GM21723 (cell line): ENCODE results near the gene SYNJ2.
"Not testable (repeated sequence)": the region's sequence is repeated elsewhere in the genome, so short reads cannot be mapped to it uniquely, and the experiment has no call there.

ENCODE experiments used
- ATAC-seq: cut with Tn5 transposase; IDR thresholded peaks from one replicate; pipeline ENCODE4 v1.9.1; 2021; ENCODE audit warnings: mild to moderate bottlenecking, moderate library complexity; ENCODE audit not compliant: unreplicated experiment

The SYNJ2 gene, protein sequence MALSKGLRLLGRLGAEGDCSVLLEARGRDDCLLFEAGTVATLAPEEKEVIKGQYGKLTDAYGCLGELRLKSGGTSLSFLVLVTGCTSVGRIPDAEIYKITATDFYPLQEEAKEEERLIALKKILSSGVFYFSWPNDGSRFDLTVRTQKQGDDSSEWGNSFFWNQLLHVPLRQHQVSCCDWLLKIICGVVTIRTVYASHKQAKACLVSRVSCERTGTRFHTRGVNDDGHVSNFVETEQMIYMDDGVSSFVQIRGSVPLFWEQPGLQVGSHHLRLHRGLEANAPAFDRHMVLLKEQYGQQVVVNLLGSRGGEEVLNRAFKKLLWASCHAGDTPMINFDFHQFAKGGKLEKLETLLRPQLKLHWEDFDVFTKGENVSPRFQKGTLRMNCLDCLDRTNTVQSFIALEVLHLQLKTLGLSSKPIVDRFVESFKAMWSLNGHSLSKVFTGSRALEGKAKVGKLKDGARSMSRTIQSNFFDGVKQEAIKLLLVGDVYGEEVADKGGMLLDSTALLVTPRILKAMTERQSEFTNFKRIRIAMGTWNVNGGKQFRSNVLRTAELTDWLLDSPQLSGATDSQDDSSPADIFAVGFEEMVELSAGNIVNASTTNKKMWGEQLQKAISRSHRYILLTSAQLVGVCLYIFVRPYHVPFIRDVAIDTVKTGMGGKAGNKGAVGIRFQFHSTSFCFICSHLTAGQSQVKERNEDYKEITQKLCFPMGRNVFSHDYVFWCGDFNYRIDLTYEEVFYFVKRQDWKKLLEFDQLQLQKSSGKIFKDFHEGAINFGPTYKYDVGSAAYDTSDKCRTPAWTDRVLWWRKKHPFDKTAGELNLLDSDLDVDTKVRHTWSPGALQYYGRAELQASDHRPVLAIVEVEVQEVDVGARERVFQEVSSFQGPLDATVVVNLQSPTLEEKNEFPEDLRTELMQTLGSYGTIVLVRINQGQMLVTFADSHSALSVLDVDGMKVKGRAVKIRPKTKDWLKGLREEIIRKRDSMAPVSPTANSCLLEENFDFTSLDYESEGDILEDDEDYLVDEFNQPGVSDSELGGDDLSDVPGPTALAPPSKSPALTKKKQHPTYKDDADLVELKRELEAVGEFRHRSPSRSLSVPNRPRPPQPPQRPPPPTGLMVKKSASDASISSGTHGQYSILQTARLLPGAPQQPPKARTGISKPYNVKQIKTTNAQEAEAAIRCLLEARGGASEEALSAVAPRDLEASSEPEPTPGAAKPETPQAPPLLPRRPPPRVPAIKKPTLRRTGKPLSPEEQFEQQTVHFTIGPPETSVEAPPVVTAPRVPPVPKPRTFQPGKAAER (N-terminal part only)

DNA sequence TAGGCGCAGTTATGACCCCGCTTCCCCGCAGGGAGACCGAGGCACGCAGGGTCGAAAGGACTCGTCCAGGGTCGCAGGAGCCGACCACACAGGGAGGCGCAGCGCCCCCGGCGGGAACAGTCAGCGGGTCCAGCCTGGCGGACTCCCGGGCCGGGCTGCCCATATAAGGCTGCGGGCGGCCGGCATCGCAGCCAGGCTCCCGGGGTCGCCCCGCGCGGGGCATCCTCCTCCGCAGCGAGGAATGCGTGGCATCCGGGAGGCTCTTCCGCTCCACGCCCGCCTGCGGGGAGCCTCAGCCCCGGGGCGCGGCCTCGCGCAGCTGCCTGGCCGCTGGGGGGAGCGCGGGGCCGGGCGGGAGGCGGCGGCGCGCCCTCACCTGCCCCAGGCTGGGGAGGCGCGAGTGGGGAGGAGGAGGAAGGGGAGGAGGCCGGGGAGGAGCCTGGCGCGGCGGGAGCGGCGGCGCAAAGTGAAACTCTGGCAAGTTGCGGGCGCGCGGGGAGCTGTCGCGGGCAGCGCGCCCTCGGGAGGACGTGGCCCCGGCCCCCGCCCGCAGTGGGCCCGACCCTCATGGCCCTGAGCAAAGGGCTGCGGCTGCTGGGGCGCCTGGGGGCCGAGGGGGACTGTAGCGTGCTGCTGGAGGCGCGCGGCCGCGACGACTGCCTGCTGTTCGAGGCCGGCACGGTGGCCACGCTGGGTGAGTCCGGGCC, at the start of gene SYNJ2:
Gene SYNJ2, plus strand, starts transcription at position 469 of the 707 bp plus-strand sequence. Its CDS starts 99 bp downstream, at position 568.
- ATAC-seq = peak; percentile 82

DNA sequence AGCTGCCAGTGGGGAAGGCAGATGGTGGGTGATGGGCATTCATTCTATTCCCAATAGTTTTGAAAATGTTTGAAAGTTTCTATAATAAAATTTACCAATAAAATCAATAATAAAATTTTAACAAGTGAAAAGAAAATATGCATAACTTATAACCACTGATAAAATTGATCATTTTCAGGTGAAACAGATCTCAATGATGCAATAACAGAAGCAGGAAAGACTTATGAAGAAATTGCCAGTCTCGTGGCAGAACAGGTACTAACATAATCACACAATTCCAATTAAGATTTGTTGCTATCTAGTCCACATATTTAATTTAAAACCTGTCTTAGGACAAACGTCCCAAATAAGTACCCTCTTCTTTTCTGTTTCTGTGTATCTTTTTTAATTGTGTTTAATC, 45.9 kb upstream of the SYNJ2 start:
- ATAC-seq = no peak

DNA sequence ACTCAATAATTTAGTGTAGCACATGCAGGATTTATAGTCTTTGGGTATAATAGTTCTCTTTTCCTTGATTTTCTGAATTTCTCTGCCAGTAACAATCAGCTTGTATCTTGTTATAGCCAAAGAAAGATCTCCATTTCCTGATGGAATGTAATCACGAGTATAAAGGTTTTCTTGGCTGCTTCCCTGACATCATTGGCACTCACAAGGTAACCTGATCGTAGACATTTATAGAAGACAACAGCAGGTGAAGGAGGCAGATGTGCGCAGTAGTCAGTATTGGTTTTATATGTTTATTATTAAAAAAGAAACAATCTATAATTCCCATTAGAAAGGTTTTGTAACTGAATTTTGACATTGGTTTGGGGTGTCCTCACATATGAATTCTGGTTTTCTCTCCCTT, 44.3 kb upstream of the SYNJ2 start:
- no peak for ATAC-seq

DNA sequence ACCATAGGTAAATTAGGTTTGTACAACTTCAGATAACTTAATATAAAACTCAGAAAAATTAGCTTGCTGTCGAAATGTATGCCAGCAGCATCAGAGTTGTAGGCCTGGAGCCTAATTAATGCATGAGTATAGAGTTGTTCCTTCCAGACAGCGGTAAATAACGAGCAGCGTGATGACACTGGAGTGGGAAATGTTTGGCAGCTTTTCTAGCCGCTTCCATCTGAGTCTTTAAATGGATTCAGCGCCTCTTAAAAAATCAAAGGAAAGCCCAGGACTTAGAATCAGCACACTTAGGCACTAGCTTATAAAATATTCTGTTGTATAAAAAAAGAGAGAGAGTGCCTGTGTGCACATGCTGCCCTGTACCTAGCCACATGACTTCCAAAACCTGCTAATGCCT, 43.7 kb upstream of the SYNJ2 start:
- no peak for ATAC-seq

DNA sequence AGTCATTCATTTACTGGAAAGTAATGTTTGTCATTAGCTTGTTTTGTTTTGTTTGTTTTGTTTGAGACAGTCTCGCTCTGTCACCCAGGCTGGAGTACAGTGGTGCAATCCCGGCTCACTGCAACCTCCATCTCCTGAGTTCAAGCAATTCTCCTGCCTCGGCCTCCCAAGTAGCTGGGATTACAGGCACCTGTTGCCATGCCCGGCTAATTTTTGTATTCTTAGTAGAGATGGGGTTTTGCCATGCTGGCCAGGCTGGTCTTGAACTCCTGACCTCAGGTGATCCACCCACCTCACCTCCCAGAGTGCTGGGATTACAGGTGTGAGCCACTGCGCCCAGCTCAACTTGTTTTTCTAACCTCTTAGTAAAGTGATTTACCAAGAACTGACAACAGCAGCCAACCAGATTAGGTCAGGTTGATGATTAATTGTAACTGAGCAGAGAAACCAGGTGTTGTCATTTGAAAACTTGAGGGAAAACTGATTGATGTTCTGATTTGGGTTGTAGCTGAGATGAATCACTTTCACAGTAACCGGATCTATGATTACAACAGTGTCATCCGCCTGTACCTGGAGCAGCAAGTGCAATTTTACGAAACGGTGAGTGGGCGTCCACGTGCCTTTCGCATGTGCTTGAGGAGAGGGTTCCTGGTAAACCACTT, 41.2 kb upstream of the SYNJ2 start:
- not testable (repeated sequence) for ATAC-seq

DNA sequence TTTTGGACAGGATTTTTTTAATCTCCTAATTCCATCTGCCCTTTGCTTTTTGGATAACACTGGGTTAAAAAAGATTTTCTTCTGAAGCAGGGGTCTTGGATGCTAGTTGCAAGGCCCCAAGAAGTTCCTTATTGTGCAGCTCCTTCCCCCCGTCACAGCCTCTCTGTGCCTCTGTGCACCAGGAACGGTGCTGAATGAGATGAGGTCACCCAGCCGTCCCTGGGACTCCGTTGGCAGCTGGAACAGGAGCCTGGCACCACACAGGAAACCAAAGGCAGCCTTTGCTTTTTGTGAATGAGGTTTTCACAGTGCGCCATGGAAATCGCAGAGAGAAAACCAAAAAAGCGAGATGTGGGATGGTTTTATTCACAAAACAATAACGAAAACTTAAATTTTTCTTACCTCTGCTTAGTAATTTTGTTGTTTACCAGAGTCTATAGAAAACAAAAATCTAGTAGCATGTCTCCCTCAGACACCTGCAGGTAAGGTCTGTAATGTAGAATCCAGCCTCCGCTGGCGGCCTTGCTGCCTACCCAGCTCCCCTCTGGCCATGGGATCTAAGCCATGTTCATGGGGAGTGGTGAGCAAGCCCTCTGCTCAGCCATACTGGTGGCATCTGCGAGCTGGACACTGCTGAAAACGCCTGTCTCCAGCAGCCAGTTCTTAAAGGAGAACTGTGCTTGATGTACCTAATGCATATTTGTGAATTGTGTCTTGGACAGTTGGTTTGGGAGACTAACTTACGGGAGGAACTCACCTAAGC, 40.4 kb upstream of the SYNJ2 start:
- no peak for ATAC-seq

DNA sequence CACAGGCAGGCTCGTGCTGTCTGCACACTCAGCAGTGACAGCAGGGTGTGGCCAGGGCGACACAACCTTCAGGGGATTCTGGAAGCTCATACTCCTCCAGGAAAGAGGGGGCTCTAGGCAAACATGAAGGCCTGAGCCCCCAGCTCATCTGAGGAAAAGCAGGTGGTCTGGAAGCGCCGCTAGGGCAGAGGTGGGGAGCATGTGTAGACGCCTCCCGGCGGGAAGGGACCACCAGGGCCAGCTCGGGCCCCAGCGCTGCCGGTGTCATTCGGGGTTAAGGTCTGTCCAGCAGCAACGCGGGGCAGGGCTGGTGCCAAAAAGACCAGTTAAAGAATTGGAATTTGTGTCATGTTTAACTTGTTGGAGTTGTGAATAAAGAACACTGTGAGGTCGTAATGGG, 39.3 kb upstream of the SYNJ2 start:
- no peak for ATAC-seq

DNA sequence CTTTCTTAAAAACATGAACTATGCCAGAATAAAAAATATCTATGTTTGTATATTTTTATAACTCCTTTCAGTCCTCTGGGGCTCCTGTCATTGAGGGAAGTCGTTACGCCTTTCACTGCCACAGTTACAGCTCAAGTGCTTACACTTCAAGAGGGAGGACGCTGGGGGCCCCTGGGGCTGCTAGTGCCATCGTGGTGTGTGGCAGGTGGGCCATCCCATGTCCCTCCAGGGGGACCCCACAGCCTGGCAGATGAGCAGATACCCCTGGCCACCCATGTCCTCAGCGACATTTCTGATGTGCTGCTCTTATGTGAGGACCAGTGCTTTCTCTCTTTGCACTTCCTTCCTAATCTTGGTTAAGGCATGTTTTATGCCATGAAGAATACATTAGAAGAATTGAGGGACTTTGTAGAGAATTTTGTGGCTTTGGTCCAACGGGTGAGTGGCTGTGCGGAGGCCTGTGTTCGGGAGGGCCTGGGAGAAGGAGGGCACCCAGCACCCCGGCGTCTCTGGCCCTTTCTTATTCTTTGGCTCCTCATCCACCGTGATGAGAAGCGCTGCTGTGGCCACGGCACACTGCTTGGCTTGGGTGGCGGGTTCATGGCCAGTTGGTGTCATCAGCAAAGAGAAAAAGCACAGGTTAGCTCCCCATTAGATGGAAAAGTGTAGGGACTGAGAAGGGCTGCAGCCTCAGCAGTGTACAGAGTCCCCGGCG, 38.3 kb upstream of the SYNJ2 start:
- no peak for ATAC-seq

DNA sequence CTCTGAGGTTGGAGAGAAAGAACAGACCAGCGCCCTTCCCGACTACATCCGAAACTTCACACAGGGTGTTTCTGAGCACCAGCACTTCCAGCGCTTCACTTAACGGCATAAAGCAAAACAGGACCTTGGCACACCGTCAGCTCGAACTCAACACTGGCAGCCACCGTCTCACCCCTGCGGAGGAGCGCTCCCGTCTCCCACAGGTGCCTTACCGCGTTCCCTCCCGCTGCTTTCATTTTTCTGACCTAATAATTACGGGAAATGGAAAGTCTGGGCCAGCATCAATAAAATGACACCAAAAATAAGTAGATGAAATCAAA, 37.7 kb upstream of the SYNJ2 start:
- ATAC-seq = no peak

DNA sequence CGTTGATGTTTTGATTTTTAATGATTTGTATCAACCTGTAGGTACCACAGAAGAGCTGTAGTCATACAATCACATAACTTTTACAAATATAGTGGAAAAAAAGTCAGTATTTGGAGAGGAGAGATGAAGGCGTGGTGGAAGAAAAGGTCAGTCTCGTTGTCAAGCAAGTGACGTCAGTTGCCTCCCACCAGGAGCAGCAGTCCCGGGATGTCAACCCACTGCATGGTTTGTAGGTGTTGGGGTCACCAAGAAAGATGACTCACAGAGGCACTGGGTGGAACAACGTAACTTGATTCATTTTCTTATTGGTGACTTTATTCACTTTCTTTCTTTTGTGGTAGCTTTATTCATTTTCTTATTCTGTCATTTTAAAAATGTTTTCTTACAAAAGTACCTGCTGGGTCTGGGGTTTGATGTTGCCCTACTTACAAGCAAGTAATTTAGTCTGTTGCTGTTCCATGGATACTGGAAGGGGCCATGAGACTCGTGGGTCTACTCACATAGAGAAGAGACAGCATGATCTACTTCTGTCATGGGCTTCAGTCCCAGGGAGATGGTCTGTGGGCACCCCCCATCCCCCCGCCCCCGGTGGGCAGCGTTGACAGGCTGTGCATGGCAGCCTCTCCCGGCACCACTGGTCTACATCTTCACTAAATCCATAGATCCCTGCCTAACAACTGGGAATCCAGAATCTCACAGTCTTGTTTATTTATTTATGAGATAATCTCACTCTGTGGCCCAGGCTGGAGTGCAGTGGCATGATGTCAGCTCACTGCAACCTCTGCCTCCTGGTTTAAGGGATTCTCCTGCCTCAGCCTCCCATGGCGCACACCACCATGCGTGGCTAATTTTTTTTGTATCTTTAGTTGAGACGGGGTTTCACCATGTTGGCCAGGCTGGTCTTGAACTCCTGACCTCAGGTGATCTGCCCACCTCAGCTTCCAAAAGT, 36.4 kb upstream of the SYNJ2 start:
- no peak for ATAC-seq

DNA sequence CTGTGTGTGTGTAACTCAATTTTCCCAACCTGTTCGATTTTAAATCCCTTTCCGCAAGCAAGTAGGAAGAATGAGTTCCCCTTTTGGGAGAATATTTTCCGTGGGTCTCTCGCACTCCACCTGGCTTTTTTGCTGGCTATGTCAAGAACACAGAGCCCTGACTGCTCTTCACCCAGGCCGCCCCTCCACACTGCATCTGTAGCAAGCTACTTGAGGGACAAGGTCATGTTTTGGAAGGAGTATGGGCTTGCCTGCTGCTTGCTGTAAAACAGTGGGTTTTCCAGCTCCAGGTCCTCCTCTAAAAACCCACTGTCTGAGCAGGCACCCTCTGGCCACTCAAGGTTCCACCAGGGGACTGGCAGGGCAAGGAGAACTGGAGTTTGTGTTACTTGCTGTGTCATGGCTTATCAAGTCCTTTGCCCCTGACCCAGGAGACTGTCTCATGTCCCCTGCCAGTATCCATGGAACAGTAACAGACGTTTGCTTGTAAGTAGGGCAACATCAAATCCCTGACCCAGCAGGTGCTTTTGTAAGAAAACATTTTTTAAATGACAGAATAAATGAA, 35.5 kb upstream of the SYNJ2 start:
- ATAC-seq = no peak

DNA sequence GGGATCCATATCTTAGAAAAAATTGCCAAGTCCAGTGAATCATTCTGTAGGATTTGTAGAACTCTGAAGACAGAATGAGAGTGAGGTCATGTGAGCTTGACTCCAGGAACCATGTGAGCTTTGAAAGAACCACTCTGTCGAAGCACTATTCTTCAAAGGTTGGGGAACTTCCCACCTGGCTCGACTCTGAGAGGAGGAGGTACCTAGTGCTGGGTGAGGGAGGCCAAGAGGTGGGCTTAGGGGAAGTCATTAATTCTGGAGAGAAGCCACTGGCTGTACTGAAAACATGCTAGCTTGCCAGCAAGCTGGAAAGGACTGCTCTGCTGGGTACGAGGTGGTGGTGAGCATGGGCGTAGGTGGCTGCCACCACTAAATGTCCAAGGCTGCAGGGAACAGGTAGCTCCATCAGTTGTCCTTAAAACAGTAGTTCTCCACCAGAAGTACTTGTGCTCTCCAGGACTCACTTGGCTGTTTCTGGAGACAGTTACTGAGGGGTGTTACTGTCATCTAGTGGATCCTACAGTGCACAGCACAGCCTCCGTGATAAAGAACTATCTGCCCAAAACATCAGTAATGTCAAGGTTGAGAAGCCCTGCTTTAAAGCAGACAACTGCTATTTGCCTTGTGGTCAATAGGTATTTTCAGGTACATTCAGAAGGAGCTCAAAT, 34.7 kb upstream of the SYNJ2 start:
- peak; percentile 56 for ATAC-seq

DNA sequence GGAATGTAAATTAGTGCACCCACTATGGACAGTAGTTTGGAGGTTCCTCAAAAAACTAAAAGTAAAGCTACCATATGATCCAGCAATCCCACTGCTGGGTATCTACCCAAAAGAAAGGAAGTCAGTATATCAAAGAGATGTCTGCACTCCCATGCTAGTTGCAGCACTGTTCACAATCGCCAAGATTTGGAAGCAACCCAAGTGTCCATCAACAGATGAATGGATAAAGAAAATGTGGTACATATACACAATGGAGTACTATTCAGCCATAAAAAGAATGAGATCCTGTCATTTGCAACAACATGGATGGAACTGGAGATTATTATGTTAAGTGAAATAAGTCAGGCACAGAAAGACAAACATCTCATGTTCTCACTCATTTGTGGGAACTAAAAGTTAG, 30.8 kb upstream of the SYNJ2 start:
- not testable (repeated sequence) for ATAC-seq

DNA sequence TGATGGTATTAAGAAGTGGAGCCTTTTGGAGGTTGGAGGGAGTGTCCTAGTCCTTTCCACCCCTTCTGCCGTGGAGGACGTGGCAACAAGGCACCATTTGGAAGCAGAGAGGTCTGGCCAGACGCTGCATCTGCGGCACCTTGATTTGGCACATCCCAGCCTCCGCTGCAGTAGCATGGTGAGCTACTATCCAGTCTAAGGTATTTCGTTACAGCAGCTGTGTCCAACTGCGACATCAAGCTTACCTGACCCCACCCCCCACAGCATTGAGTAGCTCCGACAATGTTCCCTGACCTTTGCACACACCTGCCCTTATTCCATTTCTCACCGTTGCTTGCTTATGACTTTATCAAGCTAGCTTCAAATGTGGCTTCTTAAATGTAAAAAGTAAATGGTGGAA, 29.8 kb upstream of the SYNJ2 start:
- no peak for ATAC-seq

DNA sequence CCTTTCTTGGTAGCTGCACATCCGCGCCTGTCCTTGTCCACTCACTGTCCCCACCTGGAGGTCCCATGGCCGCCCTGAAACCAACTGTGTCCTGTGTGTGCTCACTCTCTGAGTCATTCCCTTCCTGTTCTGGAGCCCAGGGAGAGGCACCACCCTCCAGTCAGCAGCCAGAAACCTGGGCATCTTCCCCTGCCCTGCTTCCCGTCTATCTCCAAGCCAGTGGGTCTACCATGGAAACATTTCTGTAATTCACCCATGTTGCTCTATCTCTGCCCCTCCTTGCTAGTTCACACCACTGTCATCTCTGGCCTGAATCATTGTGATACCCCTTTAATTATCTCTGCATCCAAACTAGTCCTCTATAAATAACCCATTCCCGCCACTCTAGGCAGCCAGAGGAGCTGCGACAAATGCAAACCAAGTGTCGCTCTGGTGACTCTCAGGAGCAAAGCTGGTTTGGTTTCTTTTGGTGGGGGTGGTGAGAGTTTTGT, 28.8 kb upstream of the SYNJ2 start:
- ATAC-seq = no peak

DNA sequence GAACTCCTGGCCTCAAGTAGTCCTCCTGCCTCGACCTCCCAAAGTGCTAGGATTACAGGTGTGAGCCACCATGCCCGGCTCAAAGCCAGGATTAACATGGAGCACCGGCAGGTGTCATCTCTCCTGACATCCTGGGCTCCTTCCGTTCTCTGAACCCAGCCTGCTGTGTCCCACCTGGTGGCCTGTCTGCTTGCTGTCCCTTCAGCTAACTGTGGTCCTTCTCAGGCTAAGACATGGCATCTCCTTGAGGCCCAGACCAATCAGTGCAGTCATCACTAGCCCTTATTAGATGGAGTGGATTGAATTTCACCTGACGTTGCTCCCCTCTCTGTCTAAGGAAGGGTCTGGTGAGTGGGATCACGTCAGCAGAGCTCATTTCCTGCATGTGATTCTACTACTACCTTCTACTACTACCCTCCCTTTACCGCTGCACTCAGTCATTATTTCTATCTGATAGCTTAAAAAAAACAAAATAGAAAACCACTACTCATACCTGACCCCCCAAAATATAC, 28.0 kb upstream of the SYNJ2 start:
- ATAC-seq = no peak
